CD4-positive, CD25-positive, alpha-beta regulatory T cell (primary cell): ENCODE measurements around the gene HACD2. TPM values are rescaled to one million over a fixed set of nuclear protein-coding genes. Genes with fewer than 3 reads are reported as not detected.

Experiments used
- ATAC-seq, 2 donors: fragments of 150-1000 bp; cut with Tn5 transposase; one replicate each; pipeline ENCODE4 v1.10.0; 2021; ENCODE audit warnings: low read depth in 2 of 2, moderate number of reproducible peaks in 2 of 2, moderate library complexity in 1 of 2
- DNase-seq, 3 donors: peaks; one replicate each; pipeline versions ENCODE4 v3.0.0 to v3.0.0-alpha.2; 2012 to 2022; ENCODE audit warnings: mixed read lengths in 1 of 3
- H3K27ac ChIP-seq: one replicate; pipeline ENCODE4 v1.7.0; 2013; ENCODE audit warnings: mild to moderate bottlenecking, low read length; ENCODE audit not compliant: insufficient read depth, poor library complexity, severe bottlenecking
- H3K27me3 ChIP-seq: one replicate; pipeline ENCODE4 v1.7.0; 2013; ENCODE audit warnings: low read length; ENCODE audit not compliant: control insufficient read depth, insufficient read depth
- H3K36me3 ChIP-seq: one replicate; pipeline ENCODE4 v1.7.0; 2013; ENCODE audit warnings: mild to moderate bottlenecking, low read length, moderate library complexity; ENCODE audit not compliant: control insufficient read depth, insufficient read depth
- H3K4me1 ChIP-seq: 2 replicates; pipeline ENCODE4 v1.7.0; 2013; ENCODE audit warnings: mild to moderate bottlenecking, low read length; ENCODE audit not compliant: insufficient read depth, control insufficient read depth, poor library complexity, severe bottlenecking
- H3K4me3 ChIP-seq: one replicate; pipeline ENCODE4 v1.7.0; 2013; ENCODE audit warnings: low read depth, mild to moderate bottlenecking, low read length, moderate library complexity
- H3K9me3 ChIP-seq, 2 experiments: 1 replicate in 1 of 2; 2 replicates in 1 of 2; pipeline ENCODE4 v1.7.0; 2013; ENCODE audit warnings: low read length in 2 of 2, mild to moderate bottlenecking in 1 of 2, moderate library complexity in 1 of 2; ENCODE audit not compliant: control insufficient read depth in 2 of 2
- H3K27ac Mint-ChIP-seq, 3 donors: one replicate each; pipeline ENCODE4 v1.8.0; 2020 to 2022; ENCODE audit warnings: mild to moderate bottlenecking in 3 of 3, mixed read lengths in 3 of 3, moderate library complexity in 2 of 3
- H3K27me3 Mint-ChIP-seq: one replicate; pipeline ENCODE4 v1.8.0; 2022; ENCODE audit warnings: mild to moderate bottlenecking, mixed read lengths
- H3K36me3 Mint-ChIP-seq: one replicate; pipeline ENCODE4 v1.8.0; 2020; ENCODE audit warnings: mixed read lengths
- H3K4me1 Mint-ChIP-seq, 4 donors: one replicate each; pipeline ENCODE4 v1.8.0; 2020 to 2022; ENCODE audit warnings: mixed read lengths in 4 of 4, mild to moderate bottlenecking in 1 of 4
- H3K4me3 Mint-ChIP-seq, 4 donors: one replicate each; pipeline ENCODE4 v1.8.0; 2020 to 2022; ENCODE audit warnings: mild to moderate bottlenecking in 4 of 4, mixed read lengths in 4 of 4, moderate library complexity in 3 of 4
- H3K9me3 Mint-ChIP-seq, 7 donors: one replicate each; pipeline ENCODE4 v1.8.0; 2020 to 2022; ENCODE audit warnings: mixed read lengths in 7 of 7, mild to moderate bottlenecking in 3 of 7, moderate library complexity in 2 of 7
- polyA plus RNA-seq, 4 donors: library from polyadenylated mRNA; unstranded; fragments of 300-500 nt; fragmentation: Illumina TruSeq; gene quantifications; one replicate each; pipeline ENCODE4 v1.2.3, GENCODE V29; 2021
- total RNA-seq: library from RNA; stranded (reverse); gene quantifications from one replicate; pipeline ENCODE4 v1.2.3, GENCODE V29; 2022

The HACD2 gene
- total and polyA plus RNA-seq, 5 donors from 2014 or later = 19.8 to 28.7 (median 26.7) TPM

DNA sequence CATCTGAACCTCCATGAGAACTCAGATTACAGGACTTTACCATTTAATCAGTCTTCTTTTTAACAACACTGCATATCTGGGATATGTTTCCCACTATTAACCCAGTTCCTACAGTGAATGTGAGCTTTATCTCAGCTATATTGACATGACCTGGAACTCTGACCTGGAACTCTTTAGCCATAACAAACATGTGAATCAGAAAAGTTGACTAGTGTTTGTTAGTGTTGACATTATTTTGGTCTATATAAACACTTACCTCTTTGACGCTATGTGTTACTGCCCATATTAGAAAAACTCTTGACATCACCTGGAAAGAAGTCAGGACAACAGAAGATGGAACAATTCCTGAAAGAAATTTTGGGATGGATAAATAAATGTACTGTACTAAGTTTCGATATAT, 56.7 kb downstream of the HACD2 start:
- peaks cover 18% of the 10 kb centered on the region for H3K36me3 ChIP-seq
- no peaks in the 10 kb centered on the region for H3K9me3 Mint-ChIP-seq
- no peak overlapping the region for H3K4me3 ChIP-seq
- no peak for ATAC-seq
- H3K27ac Mint-ChIP-seq = no peak overlapping the region
- H3K27me3 ChIP-seq = no peaks in the 10 kb centered on the region
- DNase-seq = no peak
- no peak overlapping the region for H3K4me3 Mint-ChIP-seq
- no peaks in the 10 kb centered on the region for H3K9me3 ChIP-seq
- H3K4me1 Mint-ChIP-seq = peaks cover 13 to 33% (median 21%) of the 10 kb centered on the region in 4 donors
- no peak overlapping the region for H3K27ac ChIP-seq
- H3K27me3 Mint-ChIP-seq = no peaks in the 10 kb centered on the region
- peaks cover 37% of the 10 kb centered on the region for H3K36me3 Mint-ChIP-seq
- peaks cover under 1% of the 10 kb centered on the region for H3K4me1 ChIP-seq

DNA sequence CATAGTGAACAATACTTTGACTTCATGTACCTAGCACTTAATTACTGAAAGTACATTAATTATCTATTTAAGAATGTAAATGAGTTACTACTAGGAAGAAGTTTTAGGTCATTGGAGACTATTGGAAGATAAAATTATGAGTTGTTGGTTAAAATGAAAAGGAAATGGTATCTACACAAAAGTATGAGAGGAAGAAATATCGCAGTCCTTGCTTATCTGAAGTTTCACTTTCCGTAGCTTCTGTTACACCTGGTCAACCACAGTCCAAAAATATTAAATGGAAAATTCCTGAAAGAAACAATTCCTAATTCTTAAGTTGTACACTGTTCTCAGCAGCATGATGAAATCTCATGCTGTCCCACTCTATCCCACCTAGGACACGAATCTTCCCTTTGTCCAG, 57.8 kb downstream of the HACD2 start:
- no peak for ATAC-seq
- H3K36me3 ChIP-seq = peaks cover 18% of the 10 kb centered on the region
- Mint-ChIP-seq H3K9me3 (no peaks in the 10 kb centered on the region), H3K27ac (peak overlapping the region in 2 of 3 donors; percentile 39 to 73), H3K4me1 (peaks cover 13 to 40% (median 22%) of the 10 kb centered on the region in 4 donors), H3K27me3 (no peaks in the 10 kb centered on the region), H3K4me3 (no peak overlapping the region), H3K36me3 (peaks cover 43% of the 10 kb centered on the region)
- no peak overlapping the region for H3K27ac ChIP-seq
- DNase-seq = no peak
- no peaks in the 10 kb centered on the region for H3K9me3 ChIP-seq
- no peaks in the 10 kb centered on the region for H3K27me3 ChIP-seq
- H3K4me3 ChIP-seq = no peak overlapping the region
- H3K4me1 ChIP-seq = peaks cover 7% of the 10 kb centered on the region

DNA sequence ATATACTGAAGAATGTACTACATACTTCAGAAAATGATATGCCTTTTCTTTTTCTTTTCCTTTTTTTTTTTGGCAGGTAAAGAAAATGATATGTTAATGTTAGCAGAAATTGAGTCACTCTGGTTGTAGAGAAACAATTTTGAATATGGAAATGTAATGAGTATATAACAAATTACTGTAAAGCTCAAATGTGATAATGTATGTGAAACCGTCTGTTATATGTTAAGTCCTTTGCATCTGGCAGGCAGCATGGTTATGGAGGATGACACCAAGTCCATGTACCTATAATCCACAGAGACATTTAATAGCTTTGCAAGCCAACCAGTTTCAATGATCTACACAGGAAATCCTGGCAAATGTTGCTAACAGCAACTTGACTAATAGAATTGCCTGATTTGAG, 58.4 kb downstream of the HACD2 start:
- Histone ChIP-seq H3K27me3 (no peaks in the 10 kb centered on the region), H3K36me3 (peaks cover 18% of the 10 kb centered on the region), H3K4me1 (peaks cover 7% of the 10 kb centered on the region), H3K9me3 (no peaks in the 10 kb centered on the region), H3K4me3 (no peak overlapping the region), H3K27ac (no peak overlapping the region)
- no peak for DNase-seq
- no peak overlapping the region for H3K4me3 Mint-ChIP-seq
- H3K4me1 Mint-ChIP-seq = peaks cover 17 to 43% (median 26%) of the 10 kb centered on the region in 4 donors
- no peak for ATAC-seq
- no peaks in the 10 kb centered on the region for H3K9me3 Mint-ChIP-seq
- H3K27ac Mint-ChIP-seq = no peak overlapping the region
- H3K27me3 Mint-ChIP-seq = no peaks in the 10 kb centered on the region
- peaks cover 47% of the 10 kb centered on the region for H3K36me3 Mint-ChIP-seq

DNA sequence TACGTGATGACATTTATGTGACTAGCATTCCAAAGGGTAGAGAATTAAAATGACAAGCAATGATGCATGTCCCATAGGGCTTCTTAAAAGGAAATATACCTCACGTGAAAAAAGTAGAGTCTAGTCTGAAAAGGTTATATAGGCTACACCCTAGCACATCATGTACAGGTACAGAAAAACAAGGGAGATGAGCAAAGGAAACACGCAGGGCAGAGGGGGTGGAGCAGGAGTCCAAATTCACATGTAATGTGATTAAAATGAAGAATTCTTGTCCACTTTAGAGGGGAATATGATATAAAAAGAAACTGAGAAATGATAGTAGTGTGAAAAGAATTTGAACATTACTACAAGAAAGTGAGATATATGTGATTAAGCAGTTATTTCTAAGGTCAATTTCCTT, 59.4 kb downstream of the HACD2 start:
- no peaks in the 10 kb centered on the region for H3K27me3 ChIP-seq
- Mint-ChIP-seq H3K4me1 (peaks cover 18 to 44% (median 30%) of the 10 kb centered on the region in 4 donors), H3K4me3 (no peak overlapping the region), H3K27me3 (no peaks in the 10 kb centered on the region), H3K36me3 (peaks cover 52% of the 10 kb centered on the region), H3K9me3 (no peaks in the 10 kb centered on the region), H3K27ac (peak overlapping the region in 2 of 3 donors; percentile 5 to 16)
- H3K9me3 ChIP-seq = no peaks in the 10 kb centered on the region
- no peak overlapping the region for H3K4me3 ChIP-seq
- DNase-seq (no peak), ATAC-seq (no peak)
- peaks cover 7% of the 10 kb centered on the region for H3K4me1 ChIP-seq
- H3K36me3 ChIP-seq = peaks cover 18% of the 10 kb centered on the region
- no peak overlapping the region for H3K27ac ChIP-seq

DNA sequence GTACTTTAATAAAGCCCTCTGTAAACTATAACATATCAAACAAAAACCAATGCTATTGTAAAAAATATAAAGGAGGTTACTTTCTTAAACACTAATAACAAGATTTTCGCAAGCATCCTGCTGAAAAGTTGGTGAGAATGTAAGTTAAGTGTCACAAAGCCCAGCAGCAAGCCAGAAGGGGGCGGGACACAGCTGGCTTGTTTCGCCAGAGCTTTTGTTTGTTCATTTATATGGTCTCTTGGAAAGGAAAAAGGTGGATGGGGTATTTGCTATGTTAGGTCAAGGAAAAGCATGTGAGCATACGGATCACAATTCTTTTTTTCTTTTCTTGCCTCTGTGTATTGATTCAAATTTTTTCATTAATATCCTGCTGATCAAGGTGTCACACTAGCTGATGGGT, 59.9 kb downstream of the HACD2 start:
- no peaks in the 10 kb centered on the region for H3K27me3 Mint-ChIP-seq
- H3K9me3 ChIP-seq = no peaks in the 10 kb centered on the region
- no peak overlapping the region for H3K27ac ChIP-seq
- H3K4me1 Mint-ChIP-seq = peaks cover 18 to 44% (median 30%) of the 10 kb centered on the region in 4 donors
- H3K27me3 ChIP-seq = no peaks in the 10 kb centered on the region
- H3K4me3 Mint-ChIP-seq = no peak overlapping the region
- no peak for DNase-seq
- peaks cover 18% of the 10 kb centered on the region for H3K36me3 ChIP-seq
- ATAC-seq = no peak
- peaks cover 52% of the 10 kb centered on the region for H3K36me3 Mint-ChIP-seq
- H3K4me3 ChIP-seq = no peak overlapping the region
- H3K9me3 Mint-ChIP-seq = no peaks in the 10 kb centered on the region
- peak overlapping the region in 1 of 3 donors; percentile 5 for H3K27ac Mint-ChIP-seq
- peaks cover 7% of the 10 kb centered on the region for H3K4me1 ChIP-seq

DNA sequence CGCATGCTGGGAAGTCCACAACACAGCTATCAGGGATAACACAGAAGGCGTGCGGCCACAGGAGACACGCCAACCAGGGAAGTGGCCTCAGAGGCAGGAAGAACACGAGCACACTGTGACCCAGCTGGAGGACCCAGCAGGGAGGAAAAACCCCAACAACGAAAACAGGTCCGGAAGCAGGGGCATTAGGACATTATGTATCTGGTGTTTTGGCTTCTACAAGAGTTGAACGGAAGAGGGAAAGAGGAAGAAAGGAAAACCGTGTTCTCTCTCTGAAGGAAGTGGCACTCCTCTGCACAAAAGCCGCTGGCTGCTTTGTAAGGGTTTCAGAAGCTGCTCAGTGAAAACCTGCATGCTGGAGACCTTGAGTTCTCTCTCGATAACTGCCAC, 61.8 kb downstream of the HACD2 start:
- H3K9me3 Mint-ChIP-seq = no peaks in the 10 kb centered on the region
- no peak for DNase-seq

DNA sequence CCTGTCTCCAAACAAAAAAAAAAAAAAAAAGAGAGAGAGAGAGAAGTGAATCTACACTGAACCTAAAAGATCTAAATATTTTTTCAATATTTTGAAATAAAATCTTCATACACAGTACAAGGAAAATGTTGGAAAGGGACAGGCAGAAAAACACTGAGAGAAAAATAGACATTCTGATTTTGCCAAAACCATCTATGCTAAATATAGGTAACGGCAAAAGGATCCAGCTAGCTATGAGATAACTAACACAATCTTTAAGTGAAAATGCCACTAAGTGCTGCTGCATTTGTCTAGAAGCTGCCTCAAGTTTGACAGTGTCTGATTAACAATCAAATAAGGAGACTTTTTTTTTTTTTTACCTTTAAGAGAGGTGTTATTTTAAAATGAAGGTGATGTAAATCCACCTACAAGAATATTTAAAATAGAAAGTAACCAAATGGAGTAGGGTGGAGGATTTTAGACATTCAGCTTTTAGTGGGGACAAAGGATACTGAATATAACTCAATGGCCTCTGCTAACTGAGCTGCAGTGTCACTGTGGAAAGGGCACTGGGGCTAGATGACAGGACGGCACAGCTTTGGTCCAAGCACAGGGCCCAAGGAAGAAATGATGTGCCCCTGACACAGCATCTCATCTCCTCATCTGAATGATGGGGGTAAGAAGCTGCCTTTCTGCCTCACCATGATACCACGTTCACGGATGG, 62.4 kb downstream of the HACD2 start:
- H3K36me3 ChIP-seq = peaks cover 10% of the 10 kb centered on the region
- Mint-ChIP-seq H3K9me3 (no peaks in the 10 kb centered on the region), H3K4me1 (peaks cover 14 to 48% (median 33%) of the 10 kb centered on the region in 4 donors), H3K27ac (peak overlapping the region; percentile 66 to 74 (median 70)), H3K36me3 (peaks cover 46% of the 10 kb centered on the region), H3K4me3 (no peak overlapping the region), H3K27me3 (no peaks in the 10 kb centered on the region)
- H3K27me3 ChIP-seq = no peaks in the 10 kb centered on the region
- H3K27ac ChIP-seq = no peak overlapping the region
- H3K4me1 ChIP-seq = peaks cover 7% of the 10 kb centered on the region
- H3K9me3 ChIP-seq = no peaks in the 10 kb centered on the region
- DNase-seq (no peak), ATAC-seq (no peak)
- no peak overlapping the region for H3K4me3 ChIP-seq

More for the DNA sequence above, 61.8 kb downstream of the HACD2 start:
- no peaks in the 10 kb centered on the region for H3K27me3 Mint-ChIP-seq
- no peak overlapping the region for H3K27ac ChIP-seq
- peak overlapping the region; percentile 66 to 74 (median 70) for H3K27ac Mint-ChIP-seq
- no peak for ATAC-seq
- H3K4me3 ChIP-seq = no peak overlapping the region
- peaks cover 7% of the 10 kb centered on the region for H3K4me1 ChIP-seq
- H3K4me1 Mint-ChIP-seq = peaks cover 18 to 53% (median 38%) of the 10 kb centered on the region in 4 donors
- H3K4me3 Mint-ChIP-seq = no peak overlapping the region
- H3K9me3 ChIP-seq = no peaks in the 10 kb centered on the region
- H3K36me3 Mint-ChIP-seq = peaks cover 52% of the 10 kb centered on the region
- no peaks in the 10 kb centered on the region for H3K27me3 ChIP-seq
- peaks cover 15% of the 10 kb centered on the region for H3K36me3 ChIP-seq
